ENCODE measurements around the gene MLNR.

MLNR gene

DNA sequence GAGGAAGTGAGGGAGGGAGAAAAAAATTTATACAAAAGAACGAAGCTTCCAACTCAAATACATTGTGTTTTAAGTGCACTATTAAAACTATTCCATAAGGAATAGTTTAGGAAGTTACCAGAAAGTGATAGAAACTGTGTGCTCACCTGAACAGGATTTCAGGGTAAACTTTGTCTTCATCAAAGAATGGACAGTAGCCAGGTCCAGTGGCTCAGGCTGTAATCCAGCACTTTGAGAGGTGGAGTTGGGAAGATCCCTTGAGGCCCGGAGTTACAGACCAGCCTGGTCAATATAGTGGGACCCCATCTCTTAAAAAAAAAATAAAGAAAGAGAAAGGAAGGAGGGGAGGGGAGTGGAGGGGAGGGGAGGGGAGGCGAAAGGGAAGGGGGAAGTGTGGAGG, 14.6 kb downstream of the MLNR start:
- DNase-seq = no peak

DNA sequence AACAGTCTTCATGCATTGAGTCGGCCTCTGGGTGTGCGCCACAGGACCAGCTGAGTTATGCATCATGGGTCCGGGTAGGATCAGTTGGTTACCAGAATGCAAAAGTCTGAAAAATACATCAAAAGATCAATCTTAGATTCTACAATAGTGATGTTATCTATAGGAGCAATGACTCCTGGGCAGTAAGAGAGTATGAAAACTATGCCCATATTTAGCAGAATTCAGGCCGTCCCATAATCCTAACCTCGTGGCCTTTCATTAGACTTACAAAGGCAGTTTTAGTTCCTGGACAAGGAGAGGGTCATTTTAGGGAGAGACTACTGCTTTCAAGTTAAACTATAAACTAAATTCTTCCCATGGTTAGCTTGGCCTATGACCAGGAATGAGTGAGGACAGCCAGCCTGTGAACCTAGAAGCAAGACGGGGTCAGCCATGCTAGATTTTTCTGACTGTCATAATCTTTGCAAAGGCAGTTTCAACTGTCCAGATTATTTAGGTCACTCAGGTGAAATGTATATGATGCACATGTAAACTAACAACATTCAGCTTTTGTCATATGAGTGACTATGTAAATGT, 15.8 kb downstream of the MLNR start:
- no peak for DNase-seq

DNA sequence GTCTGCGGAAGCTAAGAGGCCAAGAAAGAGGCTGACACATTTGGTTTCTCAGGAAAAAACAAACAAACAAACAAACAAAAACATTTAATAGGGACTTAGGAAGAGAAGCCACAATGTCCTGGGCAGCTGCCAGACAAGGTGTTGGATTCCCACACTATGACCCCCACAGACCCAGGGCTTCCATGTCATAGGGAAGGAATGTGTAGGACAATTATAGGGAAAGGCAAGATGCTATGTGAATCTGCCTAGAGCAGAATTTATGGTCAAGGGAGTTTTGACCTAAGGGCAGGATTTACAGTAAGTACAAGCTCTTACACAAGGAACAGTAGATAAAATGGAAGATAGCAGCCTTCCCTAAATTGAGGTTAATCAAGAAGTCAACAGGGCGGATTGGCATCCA, 18.5 kb downstream of the MLNR start:
- DNase-seq = no peak

DNA sequence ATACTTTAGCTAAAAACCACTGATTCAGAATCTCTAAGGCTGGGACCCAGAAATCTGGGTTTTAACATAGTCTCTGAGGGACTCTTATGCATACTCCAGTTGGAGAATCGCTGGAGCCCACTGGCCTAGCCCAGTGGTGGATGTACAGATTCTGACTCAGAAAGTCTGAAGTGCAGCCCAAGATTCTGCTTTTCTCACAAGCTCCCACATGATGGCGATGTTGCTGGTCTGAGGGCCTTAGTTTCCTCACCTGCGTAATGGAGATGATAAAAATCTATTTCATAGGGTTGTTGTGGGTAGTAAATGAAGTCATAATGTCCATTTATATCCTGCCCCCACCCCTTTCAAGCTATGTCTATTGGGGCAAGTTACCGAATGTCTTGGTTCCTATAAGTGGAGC, 19.9 kb downstream of the MLNR start:
- DNase-seq = peak in 1 of 2 experiments; percentile 1

DNA sequence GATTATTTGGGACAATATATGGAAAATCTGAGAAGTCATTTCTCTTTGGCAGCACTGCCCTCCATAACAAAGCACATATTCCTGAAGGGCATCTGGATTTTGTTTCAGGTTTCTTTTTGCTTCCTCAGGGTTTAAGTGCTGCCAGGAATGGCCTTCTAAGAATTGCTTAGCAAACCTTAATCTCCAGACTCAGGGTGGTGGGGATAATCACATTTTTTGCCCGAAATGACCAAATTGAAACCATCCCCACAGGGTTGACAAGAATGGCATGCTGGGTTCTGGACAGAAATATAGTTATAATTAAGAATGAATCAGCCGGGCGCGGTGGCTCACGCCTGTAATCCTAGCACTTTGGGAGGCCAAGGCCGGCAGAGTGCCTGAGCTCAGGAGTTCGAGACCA, 21.2 kb downstream of the MLNR start:
- no peak for DNase-seq

DNA sequence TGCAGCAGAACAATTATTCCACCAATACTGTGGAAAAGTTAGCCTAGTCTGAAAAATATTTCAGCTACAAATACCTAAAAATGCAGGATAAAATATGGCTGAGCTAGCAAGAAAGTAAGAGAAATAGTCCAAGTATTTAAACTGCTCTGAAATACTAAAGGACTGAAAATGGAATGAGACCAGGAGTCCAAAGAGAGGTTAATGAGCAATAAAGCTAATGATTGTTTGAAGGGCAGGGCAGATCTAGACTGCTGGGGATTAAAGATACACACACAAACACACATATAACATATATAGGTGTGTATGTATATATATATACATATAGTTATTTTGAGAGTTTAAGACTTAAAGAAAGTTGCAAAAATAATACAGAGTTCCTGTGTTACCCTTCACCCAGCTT, 25.0 kb downstream of the MLNR start:
- no peak for DNase-seq

DNA sequence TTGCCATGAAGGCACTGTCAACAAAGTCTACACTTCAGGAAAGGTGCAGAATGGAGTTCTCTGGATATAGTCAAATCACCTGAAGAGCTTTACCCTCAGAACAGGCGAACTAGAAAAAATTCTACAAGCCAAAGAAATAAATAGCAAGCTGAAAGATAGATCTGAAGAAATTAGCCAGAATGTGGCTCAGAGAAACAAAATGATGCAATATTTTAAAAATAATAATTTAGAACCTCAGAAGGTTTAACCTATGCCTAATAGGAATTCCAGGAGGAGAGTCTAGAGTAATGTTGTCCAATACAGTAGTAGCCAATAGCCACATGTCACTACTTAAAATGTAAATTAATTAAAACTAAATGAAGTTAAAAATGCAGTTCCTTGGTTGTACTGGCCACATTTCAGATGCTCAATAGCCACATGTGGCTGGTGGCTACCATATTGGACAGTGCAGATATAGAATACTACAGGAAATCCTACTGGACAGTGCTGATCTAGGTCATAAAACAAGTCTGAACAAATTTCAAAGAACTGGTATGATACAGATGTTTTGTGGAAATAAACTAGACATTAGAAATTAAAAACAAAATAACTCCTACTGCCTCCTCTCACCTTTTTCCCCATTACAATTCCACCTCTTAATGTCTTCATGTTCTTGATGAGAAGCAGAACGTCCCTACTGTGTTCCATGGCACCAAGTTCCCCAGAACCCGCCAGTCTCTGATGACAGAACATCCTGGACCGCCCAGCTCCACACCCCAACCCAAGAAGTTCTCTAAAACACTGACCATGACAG, 26.9 kb downstream of the MLNR start:
- DNase-seq = no peak

DNA sequence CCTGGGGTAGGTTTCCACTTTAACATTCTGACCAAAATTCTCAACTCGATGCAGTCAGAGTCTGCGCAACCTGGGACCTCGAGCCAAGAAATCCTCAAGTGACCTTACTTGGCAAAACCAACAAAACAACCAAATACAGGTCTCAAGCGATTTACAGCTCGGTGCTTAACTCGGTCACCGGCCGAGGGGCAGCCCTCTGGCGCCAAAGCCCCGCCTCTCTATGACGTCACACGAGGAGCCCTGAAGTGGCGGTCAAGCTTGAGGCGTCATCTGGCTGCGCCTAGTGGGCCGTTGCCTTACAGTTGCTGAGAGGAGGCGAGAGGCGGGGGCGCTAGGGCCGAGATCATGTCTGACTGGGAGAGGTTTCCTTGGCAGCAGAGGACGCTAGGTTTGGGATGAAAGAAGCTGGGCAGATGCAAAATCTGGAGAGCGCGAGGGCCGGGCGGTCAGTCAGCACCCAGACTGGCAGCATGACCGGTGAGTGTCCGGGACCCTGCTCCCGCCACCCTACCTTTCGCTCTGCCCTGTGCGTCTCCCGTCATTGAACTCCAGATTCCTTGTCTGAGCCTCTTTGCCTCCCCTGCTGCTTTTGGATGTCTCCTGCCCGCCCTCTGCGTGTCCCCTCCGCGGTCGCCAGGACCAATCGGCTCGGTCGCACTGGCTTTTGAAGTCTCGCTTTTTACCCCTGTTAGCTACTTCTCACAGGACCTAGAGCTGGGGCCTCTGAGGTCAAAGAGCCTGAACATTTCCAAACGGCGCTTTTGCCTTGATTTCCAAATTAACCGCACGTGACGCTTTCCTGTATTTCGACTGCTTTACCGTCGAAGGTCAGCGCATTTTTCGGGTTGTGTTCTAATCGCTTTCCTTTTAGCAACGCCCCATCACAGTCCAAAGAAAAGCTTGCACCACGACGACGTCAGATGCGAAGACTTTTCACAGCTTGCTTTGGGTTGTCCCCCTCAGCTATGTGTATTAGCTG, 27.8 kb downstream of the MLNR start, which contains the start of gene CDADC1:
CDADC1 (plus strand) TSS at position 283 of the 979 bp plus-strand sequence; CDS start at position 396, 113 bp downstream.
- DNase-seq = peak; percentile 68 to 90

DNA sequence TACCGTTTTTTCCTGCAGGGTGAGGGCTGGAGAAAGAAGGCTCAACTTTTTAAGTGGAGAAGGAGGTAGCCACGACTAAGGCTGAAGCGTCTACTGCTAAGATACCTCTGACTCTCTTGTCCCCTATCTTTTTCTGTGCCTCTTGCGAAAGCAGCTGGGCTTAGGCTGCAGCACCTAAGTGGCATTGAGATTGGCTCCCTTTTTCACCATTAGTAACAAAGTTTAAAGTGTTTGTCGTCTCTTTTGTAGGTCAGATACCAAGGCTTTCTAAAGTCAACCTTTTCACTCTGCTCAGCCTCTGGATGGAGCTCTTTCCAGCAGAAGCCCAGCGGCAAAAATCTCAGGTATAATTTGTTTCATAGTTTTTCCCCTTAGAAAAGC, 28.5 kb downstream of the MLNR start:
- DNase-seq = no peak

DNA sequence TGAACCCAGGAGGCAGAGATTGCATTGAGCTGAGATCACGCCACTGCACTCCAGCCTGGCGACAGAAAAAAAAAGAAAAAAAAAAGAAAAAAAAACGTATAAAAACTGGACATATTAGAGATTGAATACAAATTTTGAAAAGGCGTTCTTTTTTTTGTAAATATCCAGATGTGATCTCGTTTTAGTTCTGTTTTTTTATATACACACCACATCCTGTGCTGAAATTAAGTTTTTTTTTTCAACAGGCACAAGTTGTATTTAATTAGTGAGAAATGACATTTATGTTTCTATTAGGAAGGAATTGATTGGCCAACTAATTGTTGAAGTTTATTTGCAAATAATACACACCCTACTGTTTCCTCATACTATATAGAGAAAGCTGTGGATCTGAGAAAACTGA, 31.2 kb downstream of the MLNR start:
- DNase-seq = no peak

DNA sequence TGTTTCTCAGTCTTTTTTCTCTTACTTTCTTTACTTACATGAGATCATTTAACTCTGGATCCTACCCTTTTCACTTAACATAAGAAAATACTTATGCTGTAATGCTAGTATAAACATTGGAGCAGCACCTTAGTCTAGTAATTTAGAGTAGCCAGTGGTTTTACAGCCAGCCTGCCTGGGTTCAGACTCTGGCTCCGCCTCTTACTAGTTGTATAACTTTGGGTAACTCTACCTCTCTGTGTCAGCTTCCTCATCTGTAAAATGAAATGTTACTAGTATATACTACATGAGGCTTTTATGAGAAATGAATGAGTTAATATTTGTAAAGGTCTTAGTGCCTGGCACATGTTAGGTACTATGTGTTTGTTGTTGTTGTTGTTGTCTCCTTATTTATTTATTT, 33.2 kb downstream of the MLNR start:
- no peak for DNase-seq

DNA sequence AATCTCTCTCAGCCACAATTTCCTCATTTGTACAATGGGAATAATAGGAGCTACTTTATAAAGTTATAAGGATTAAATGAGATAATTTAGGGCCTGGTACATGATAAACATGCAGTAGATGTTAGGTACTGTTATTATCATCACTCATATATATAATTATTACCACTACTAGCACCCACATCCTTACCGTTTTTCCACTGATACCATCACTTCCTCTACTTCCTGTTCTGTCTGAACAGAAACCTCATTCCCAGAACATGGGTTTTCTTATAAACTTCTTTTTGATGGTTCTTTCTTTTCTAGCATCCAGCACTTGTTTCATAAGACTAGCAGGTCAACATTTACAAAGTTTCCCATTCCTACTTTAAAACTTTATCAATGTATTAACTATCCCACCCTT, 33.9 kb downstream of the MLNR start:
- no peak for DNase-seq

DNA sequence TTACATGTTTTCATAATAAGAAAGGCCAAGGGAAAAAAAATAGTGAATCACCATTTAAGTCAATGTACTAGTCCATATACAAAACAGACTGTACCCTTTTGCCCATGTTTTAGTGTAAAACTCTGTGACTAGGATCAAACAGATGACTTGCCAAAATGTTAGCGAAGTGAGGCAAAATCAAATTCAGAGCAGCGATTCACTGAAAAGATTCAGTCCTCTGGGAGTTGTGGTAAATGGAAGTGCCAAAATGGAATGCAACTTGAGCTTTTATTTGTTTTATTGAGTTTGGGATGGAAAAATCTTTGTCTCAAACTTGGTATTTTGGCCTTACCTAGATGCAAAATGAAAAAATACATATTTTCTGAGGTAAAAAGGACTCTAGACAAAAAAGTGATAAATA, 36.7 kb downstream of the MLNR start:
- DNase-seq = no peak

DNA sequence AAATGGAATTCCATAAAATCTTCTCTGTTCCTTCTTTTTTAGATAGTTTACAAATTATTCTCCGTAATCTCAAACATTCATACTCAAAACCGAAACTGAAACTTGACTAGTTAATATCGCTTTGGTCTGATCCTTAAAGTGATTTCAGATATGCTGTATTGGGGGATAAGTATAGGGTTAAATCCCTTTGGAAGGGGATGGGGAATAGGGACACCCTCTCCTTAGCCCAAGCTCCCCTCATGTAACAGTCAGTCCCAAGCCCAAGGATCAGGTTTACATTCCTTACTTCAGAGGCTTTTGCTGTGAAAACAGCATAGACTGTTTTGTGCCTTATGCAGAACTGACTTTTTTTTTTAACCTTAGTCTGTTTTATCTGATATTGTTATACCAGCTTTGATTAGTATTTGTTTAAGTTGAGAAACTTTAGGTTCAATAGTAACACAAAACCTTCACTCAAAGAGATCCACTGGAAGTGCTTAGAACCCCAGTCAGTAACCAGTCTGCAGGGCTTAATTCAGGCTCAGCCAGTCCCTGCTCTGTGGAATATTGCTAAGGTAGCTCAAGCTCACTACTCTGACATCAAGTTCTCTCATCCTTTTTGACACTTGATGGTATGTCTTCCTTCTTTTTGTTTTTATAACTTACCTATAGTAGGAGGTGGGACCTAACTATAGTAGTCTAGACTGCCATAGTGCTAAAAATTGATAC, 38.1 kb downstream of the MLNR start:
- no peak for DNase-seq

DNA sequence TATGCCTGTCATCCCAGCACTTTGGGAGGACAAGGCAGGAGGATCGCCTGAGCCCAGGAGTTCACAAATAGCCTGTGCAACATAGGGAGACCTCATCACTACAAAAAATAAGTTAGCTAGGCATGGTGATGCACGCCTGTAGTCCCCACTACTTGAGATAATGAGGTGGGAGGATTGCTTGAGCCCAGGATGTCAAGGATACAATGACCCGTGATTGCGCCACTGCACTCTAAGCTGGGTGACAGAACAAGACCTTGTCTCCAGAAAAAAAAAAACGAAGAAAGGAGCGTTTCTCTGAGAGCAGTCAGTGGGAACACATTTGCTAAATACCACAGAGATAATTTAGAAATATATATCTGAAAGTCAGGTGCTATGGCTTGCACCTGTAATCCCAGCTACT, 39.4 kb downstream of the MLNR start:
- DNase-seq = no peak

DNA sequence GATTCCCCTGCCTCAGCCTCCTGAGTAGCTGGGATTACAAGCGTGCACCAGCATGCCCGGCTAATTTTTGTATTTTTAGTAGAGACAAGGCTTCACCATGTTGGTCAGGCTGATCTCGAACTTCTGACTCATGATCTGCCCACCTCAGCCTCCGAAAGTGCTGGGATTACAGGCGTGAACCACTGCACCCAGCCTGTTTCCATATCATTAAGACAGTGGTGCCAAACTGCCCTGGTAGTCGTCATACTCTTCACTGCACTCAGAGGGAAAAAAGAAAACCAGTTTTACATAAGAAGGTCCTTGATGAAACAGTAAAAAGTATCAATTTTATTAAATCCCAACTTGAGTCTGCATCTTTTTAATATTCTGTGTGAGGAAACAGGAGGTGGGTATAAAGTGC, 42.5 kb downstream of the MLNR start:
- DNase-seq = no peak

DNA sequence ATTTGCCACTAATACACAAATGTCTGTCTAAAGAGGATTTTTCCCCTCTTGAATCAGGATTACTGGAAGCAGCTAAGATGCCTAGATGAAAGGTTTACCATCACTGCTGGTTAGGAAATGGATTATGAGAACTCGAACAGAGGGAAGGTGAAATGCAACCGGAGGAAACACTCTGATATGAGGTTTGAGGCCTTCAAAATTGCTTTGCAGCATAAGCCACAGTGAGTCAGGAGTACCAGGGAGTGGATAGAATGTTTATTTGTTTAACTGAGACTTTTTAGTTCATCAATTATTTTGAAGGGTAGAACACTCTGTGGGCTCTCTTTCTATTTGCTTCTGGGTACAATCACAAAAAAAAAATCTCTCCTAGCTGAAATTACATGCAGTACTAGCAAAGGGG, 45.7 kb downstream of the MLNR start:
- no peak for DNase-seq

DNA sequence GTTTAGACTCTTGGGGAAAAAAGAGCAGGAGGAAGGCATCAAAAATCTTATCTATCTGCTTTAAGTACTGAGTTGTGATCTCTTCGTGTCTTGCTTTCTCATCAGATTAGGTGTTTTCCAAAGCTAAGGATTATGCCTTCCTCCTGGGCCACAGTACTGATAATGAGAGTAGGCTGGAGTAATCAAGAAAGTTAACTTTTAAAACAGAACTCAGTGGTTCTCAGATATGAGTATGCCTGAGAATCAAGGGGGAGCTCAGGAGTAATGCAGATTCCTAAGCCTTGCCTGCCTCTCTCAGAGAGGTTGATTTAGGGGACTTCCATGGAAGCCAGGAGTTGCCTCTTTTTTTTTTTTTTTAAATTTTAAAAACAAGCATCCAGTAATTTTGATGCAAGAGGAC, 51.1 kb downstream of the MLNR start:
- no peak for DNase-seq
